Osteocyte (in vitro differentiated cells): ENCODE results near the gene KCNT1. TPM values are rescaled to one million over a fixed set of nuclear protein-coding genes. Genes with fewer than 3 reads are reported as not detected.

Experiments used
- DNase-seq: peaks from one replicate; pipeline ENCODE4 v3.0.0; 2021; ENCODE audit warnings: mixed read lengths; ENCODE audit not compliant: unreplicated experiment; ENCODE audit errors: extremely low spot score
- H3K27ac Mint-ChIP-seq: one replicate; pipeline ENCODE4 v1.8.0; 2021; ENCODE audit warnings: mild to moderate bottlenecking, mixed read lengths; ENCODE audit not compliant: unreplicated experiment
- H3K27me3 Mint-ChIP-seq: one replicate; pipeline ENCODE4 v1.8.0; 2021; ENCODE audit warnings: mixed read lengths; ENCODE audit not compliant: unreplicated experiment
- H3K36me3 Mint-ChIP-seq: one replicate; pipeline ENCODE4 v1.8.0; 2021; ENCODE audit warnings: mixed read lengths; ENCODE audit not compliant: unreplicated experiment
- H3K4me1 Mint-ChIP-seq: one replicate; pipeline ENCODE4 v1.8.0; 2021; ENCODE audit warnings: mixed read lengths; ENCODE audit not compliant: unreplicated experiment
- H3K4me3 Mint-ChIP-seq: one replicate; pipeline ENCODE4 v1.8.0; 2021; ENCODE audit warnings: mild to moderate bottlenecking, moderate library complexity, mixed read lengths; ENCODE audit not compliant: unreplicated experiment
- H3K9me3 Mint-ChIP-seq: one replicate; pipeline ENCODE4 v1.8.0; 2021; ENCODE audit warnings: mixed read lengths; ENCODE audit not compliant: unreplicated experiment
- total RNA-seq: library from RNA; stranded (reverse); gene quantifications from 2 replicates; pipeline ENCODE4 v1.2.1, GENCODE V29; 2021
- TF ChIP-seq, protein P1 (sequence below): fragments of 200-600 bp; sonication (generic); IDR thresholded peaks from 2 replicates; pipeline ENCODE4 v1.5.0; 2021; ENCODE audit warnings: antibody characterized with exemption, mild to moderate bottlenecking, moderate library complexity

KCNT1 gene
- total RNA-seq, 1 donor from 2014 or later: not detected

DNA sequence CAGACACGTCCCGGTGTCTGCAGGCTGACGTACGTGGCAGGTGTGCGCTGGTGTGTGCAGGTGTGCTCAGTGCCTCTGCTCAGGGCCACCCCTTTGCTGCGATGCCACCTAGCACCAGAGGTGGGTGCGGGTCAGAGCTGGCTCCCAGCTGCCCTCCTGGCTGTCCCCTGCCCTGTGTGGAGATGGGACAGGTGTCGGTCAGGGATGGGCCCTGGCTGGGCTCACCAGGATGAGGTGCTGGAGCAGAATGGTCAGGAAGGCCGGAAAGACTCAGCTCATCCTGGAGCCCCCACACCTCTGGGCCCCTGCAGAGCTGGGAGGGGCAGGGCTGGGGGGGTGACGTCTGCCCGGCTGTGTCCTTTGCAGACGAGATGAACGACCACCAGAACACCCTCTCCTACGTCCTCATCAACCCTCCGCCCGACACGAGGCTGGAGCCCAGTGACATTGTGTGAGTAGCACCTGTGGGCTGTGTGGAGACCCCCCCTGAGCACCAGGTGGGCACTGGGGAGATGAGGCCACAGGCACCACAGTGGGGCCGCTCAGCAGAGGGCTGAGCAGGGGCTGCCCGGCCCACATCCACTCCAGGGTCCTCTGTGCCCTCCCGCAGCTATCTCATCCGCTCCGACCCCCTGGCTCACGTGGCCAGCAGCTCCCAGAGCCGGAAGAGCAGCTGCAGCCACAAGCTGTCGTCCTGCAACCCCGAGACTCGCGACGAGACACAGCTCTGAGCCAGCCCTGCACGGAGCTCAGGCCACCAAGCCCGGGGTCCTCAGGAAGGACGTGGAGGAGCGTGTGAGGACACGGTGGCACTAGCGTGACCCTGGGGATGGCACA, 89.7 kb downstream of the KCNT1 start:
- no peak for DNase-seq
- Mint-ChIP-seq H3K27ac (no peak overlapping the region), H3K27me3 (no peaks in the 10 kb centered on the region), H3K4me3 (no peak overlapping the region), H3K4me1 (no peaks in the 10 kb centered on the region), H3K9me3 (no peaks in the 10 kb centered on the region), H3K36me3 (no peaks in the 10 kb centered on the region)
- TF ChIP-seq, protein P1, sequence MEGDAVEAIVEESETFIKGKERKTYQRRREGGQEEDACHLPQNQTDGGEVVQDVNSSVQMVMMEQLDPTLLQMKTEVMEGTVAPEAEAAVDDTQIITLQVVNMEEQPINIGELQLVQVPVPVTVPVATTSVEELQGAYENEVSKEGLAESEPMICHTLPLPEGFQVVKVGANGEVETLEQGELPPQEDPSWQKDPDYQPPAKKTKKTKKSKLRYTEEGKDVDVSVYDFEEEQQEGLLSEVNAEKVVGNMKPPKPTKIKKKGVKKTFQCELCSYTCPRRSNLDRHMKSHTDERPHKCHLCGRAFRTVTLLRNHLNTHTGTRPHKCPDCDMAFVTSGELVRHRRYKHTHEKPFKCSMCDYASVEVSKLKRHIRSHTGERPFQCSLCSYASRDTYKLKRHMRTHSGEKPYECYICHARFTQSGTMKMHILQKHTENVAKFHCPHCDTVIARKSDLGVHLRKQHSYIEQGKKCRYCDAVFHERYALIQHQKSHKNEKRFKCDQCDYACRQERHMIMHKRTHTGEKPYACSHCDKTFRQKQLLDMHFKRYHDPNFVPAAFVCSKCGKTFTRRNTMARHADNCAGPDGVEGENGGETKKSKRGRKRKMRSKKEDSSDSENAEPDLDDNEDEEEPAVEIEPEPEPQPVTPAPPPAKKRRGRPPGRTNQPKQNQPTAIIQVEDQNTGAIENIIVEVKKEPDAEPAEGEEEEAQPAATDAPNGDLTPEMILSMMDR: no peak

DNA sequence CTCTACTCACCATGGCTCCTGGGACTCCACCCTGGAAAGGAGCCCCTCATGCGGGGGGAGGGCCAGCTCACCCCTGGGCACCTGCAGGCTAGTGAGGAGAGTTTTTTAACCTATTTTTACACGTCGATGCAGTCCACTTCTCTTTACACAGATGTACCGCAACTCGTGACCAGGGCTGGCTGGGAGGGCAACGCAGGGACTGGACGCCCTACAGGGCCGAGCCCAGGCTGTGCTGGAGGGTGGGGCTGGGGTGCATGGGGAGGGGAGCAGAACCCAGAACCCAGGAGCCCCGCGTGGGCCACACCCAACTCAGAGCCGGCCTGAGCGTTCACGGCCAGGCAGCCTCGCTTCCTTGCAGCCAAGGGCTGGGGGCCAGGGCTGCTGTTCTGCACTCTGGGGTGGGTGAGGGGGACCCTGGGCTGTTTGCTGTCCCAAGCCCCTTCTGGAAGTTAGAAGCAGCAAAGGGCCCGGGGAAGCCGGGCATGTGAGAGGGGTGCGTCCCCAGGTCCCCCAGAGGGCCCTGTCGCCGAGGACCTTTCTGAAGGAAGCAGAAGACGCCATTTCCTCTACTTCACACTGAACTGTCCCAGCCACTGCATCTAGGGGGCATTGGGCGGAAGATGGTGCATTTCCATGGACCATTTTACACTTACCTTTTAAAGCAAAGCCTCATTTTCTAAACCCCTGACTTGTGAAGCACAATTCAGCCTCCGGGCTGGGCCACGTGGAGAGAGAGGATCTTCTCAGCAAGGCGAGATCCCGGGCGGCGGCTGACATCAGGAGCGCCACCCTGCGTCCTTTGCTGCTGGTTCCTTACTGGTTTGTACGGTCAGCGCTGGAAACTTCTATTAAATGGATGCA, 90.5 kb downstream of the KCNT1 start:
- Mint-ChIP-seq H3K4me1 (no peaks in the 10 kb centered on the region), H3K27ac (no peak overlapping the region), H3K27me3 (no peaks in the 10 kb centered on the region), H3K36me3 (no peaks in the 10 kb centered on the region), H3K9me3 (no peaks in the 10 kb centered on the region), H3K4me3 (no peak overlapping the region)
- no peak for DNase-seq
- TF ChIP-seq, protein P1: no peak

DNA sequence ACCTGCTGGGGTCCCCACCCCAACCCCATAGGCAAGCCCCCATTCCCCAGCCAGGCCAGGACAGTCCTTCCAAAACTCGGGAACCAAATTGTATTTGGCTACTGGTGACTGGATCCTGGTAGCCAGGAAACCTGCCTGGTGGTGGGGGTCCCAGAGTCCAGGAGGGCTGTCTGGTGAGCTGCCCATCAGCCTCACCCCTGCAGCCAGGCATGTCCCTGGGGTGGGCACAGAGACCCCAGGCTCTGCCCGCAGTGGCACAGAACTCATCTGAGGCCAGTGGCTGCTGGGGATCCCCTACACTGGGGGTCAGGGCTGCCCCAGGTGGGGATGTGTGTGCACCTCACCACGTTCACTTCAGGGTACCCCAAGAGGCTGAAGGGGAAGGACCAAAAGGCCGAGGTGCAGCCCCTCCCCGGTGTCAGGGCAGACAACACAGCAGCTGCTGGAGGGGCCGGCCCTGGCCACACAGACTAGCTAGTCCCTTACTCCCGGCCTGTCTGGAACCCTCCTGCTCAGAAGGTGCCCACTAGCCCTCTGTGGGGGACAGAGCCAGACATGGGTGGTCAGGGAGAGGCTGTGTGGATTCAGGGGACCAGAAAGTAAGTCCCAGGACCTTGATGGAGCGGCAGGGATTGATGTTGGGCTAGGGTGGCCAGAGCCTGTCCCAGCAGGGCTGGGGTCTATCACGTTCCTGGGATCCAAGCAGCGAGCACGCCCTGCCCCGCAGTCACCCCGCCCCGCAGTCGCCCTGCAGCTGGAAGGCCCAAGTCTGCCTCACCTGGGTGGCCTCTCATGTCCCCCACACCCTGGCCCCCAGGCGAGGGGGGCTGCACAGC, 91.5 kb downstream of the KCNT1 start:
- H3K4me1 Mint-ChIP-seq: peaks cover 2% of the 10 kb centered on the region
- H3K36me3 Mint-ChIP-seq: no peaks in the 10 kb centered on the region
- no peaks in the 10 kb centered on the region for H3K27me3 Mint-ChIP-seq
- H3K27ac Mint-ChIP-seq: no peak overlapping the region
- H3K9me3 Mint-ChIP-seq: no peaks in the 10 kb centered on the region
- no peak overlapping the region for H3K4me3 Mint-ChIP-seq
- TF ChIP-seq, protein P1: no peak
- DNase-seq: no peak

DNA sequence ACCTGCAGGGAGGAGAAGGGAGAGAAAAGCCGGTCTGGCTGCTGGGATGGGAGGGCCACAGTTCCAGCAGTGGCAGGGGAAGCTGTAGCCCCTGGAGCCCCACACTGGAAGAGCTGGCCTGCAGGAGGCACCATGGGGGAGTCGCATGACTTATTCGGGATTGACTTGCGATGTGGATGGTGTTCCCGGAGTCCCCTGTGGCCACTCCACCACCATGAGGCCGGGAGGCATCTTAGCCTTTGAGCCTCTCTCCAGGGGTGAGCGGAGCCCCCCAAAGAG, 92.0 kb downstream of the KCNT1 start:
- no peaks in the 10 kb centered on the region for H3K36me3 Mint-ChIP-seq
- no peak overlapping the region for H3K4me3 Mint-ChIP-seq
- no peak for DNase-seq
- no peaks in the 10 kb centered on the region for H3K9me3 Mint-ChIP-seq
- TF ChIP-seq, protein P1: no peak
- peaks cover 2% of the 10 kb centered on the region for H3K4me1 Mint-ChIP-seq
- H3K27me3 Mint-ChIP-seq: no peaks in the 10 kb centered on the region
- H3K27ac Mint-ChIP-seq: no peak overlapping the region
